SH-SY5Y (cell line): Measurements from ENCODE around the gene SLC22A4.

Experiments
- GATA2 ChIP-seq: IDR thresholded peaks from 2 replicates; pipeline ENCODE4 v1.6.1; 2011; ENCODE audit warnings: mild to moderate bottlenecking, low read depth, low read length
- GATA3 ChIP-seq: IDR thresholded peaks from 2 replicates; pipeline ENCODE4 v1.6.1; 2011; ENCODE audit warnings: low read depth, mild to moderate bottlenecking, low read length, moderate library complexity

SLC22A4 gene

GRCh38 chr5:132313961-132314432, 19.8 kb downstream of the SLC22A4 start:
- TF ChIP-seq GATA2 (no peak), GATA3 (no peak)

DNA sequence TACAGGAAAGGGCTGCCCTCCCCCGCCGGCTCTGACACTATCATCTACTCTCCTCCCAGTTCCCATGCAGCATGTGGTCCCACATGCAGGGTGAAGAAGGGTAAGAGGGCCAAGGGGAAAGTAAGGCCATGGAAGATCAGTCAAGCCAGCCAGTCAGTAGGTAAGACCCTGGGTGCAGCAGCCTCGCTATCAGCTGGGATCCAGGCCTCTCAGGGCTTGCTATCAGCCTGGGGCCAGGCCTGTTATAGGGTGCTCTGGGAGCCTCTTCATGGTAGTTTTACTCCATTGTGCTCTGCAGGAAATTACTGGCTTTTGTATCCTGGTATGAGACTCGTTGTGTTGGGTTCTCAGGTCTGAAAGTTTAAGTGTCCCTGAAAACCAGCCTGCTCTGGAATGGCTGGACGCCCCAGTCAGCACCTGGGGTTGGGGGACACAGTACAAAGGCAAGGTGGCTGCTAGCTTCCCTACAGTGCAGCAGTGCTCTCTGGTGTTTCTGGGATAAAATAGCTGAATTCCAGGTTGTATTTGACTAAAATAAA, 21.4 kb downstream of the SLC22A4 start:
- no peak for TF ChIP-seq GATA2

GRCh38 chr5:132319975-132320374, 25.8 kb downstream of the SLC22A4 start:
- no peak for TF ChIP-seq GATA3
- TF ChIP-seq GATA2 = no peak

GRCh38 chr5:132321109-132321721, 27.0 kb downstream of the SLC22A4 start:
- TF ChIP-seq GATA2 = no peak
- no peak for TF ChIP-seq GATA3

DNA sequence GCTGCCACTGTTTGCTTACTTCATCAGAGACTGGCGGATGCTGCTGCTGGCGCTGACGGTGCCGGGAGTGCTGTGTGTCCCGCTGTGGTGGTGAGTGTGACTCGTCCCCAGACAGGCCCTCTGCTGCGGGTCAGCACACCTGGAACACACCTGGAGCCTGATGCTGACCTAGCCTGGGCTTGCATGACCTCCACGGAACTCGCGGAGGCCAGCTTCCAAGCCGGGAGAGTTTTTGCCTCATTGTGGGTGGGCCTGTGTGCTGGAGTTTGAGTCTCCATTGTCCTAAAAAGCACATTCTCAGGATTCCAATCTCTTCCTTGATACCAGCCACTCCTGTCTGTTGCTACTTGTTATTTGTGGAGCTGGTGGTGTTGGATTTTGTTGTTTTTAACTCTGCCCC, 28.1 kb downstream of the SLC22A4 start:
- TF ChIP-seq GATA2 = no peak
- no peak for TF ChIP-seq GATA3

- TF ChIP-seq GATA2 (no peak), GATA3 (no peak)
Observed at GRCh38 chr5:132323202-132323601, 29.0 kb downstream of the SLC22A4 start.

GRCh38 chr5:132325691-132326090, 31.5 kb downstream of the SLC22A4 start:
- TF ChIP-seq GATA2 (no peak), GATA3 (no peak)

DNA sequence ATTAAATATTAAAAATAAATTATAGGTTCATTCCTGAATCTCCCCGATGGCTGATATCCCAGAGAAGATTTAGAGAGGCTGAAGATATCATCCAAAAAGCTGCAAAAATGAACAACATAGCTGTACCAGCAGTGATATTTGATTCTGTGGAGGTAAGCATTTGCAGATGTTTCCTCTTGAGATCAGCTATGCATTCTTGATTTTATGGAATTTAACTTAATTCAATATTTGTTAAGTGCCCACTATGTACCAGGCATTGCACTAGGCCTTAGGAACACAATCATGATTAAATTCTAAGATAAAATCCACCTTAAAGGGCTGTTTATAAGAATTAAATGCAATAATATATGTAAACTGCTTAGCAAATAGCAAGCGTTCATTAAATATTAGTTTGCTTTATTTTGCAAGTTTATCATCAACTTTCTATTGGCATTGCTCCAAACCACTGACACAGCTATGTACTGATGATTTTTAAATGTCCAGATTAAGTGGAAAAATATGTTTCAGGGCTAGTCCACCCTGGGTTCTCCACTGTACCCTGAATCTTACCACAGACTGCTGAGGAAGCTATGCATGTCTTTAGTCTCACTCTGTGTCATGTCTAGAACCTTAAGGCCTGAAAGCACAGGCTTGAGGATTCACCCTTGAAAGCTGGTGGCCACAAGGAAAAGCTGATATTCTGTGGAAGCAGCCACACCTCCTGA, 33.2 kb downstream of the SLC22A4 start:
- no peak for TF ChIP-seq GATA3
- no peak for TF ChIP-seq GATA2

GRCh38 chr5:132334812-132335211, 40.6 kb downstream of the SLC22A4 start:
- TF ChIP-seq GATA3 (no peak), GATA2 (no peak)

GRCh38 chr5:132335402-132335801, 41.2 kb downstream of the SLC22A4 start:
- TF ChIP-seq GATA3 (no peak), GATA2 (no peak)

DNA sequence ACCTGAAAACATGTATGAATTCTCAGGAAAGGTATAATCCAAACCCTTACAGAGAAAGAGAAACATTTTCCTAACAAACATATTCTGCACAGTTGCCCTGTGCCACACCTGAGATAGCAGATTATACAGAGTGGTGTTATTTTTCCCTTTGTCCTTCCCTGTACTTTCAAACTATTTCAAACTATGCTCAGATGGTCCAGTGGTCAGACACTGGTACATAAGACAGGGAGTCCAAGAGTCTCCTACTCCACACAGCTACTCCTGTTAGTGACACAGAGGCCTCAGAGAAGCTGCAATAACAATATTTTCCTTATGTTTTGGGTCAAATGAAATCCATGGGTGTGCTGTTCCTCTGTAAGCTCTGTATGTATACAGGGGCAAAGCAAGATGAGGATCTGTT, 45.3 kb downstream of the SLC22A4 start:
- TF ChIP-seq GATA2 = no peak
- TF ChIP-seq GATA3 = no peak

GRCh38 chr5:132342291-132343180, 48.3 kb downstream of the SLC22A4 start:
- no peak for TF ChIP-seq GATA3
- no peak for TF ChIP-seq GATA2

GRCh38 chr5:132344775-132345514, 50.8 kb downstream of the SLC22A4 start:
- TF ChIP-seq GATA3 = no peak
- no peak for TF ChIP-seq GATA2

DNA sequence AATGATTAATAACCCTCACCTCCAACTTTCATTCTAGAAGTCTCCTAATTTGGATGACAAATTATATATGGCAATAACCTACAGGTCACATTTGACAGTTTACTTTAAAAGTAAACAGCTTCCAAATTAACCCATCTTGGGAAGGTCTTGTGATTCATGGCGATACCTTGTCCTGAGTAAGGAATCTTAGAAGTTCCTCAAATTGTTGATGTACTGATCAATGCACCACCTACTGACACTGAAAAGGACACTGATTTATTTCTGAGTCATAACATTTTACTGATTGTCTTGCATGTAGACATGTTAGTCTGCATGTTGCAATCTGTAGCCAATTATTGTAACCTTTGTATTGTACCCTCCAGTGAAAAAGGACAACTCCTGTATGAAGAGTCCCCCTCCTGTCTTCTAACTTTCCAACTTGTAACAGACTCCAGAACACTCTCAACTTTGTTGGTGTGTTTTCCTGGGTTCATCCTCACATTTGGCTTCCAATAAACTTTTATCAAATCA, 59.3 kb downstream of the SLC22A4 start:
- TF ChIP-seq GATA2 = no peak
- no peak for TF ChIP-seq GATA3
